GM23248 (cell line): ENCODE data around the gene APLF.

ENCODE experiments used
- EZH2 ChIP-seq: fragments of 200-600 bp; sonication (generic); IDR thresholded peaks from 2 replicates; pipeline ENCODE4 v1.6.1; 2018; ENCODE audit warnings: antibody characterized with exemption, mild to moderate bottlenecking; ENCODE audit not compliant: insufficient read depth, poor library complexity, severe bottlenecking
- EZH2phosphoT487 ChIP-seq: fragments of 200-600 bp; sonication (generic); IDR thresholded peaks from 2 replicates; pipeline ENCODE4 v1.6.1; 2018; ENCODE audit warnings: antibody characterized with exemption, moderate library complexity, mild to moderate bottlenecking, low read depth; ENCODE audit not compliant: insufficient read depth

DNA sequence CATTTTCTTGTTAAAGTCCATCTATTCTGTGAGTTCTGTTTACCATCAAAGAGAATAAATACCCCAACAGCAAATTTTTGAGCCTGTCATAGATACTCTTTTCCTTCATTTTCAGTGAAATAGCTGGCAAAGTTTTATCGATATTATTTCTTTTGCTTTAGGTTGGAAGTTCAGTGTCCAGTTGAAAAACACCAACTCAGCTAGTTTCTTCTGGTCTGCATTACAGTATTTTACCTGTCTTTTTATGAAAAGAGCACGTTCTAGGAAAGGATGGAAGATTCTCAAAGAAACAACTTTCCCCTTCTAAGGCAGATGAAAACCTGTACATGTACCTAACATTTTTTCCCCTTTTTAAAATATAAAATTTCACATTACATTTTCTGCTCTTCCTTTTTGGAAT is 95.5 kb downstream of the APLF start:
- TF ChIP-seq EZH2phosphoT487: no peak
- TF ChIP-seq EZH2: no peak
